ENCODE data around the gene PLIN3.
"Not testable (repeated sequence)": the region's sequence is repeated elsewhere in the genome, so short reads cannot be mapped to it uniquely, and the experiment has no call there.

The PLIN3 gene

GRCh38 chr19:4909156-4909896, 41.9 kb upstream of the PLIN3 start, which contains the start of gene UHRF1:
UHRF1 (plus strand) TSS chr19:4909501; CDS start chr19:4910886, 1,385 bp downstream.
- Histone ChIP-seq H3K36me3 (ENCODE audit: control insufficient read depth in 2 of 2, insufficient read depth in 2 of 2, low read length in 2 of 2) (no peaks in the 10 kb centered on the region), H3K4me3 (ENCODE audit: low read length in 2 of 2) (peak within 1 kb of the TSS; percentile 74), H3K9me3 (ENCODE audit: control insufficient read depth in 2 of 2, low read length in 2 of 2) (no peaks in the 10 kb centered on the region), H3K4me1 (ENCODE audit: control insufficient read depth in 2 of 2, insufficient read depth in 2 of 2, low read length in 2 of 2) (peaks cover 17 to 19% of the 10 kb centered on the region in 2 donors), H3K27me3 (ENCODE audit: control insufficient read depth in 2 of 2, insufficient read depth in 2 of 2, low read length in 2 of 2) (no peaks in the 10 kb centered on the region), H3K9ac (ENCODE audit: low read depth in 1 of 2, low read length in 2 of 2) (peak within 1 kb of the TSS in 1 of 2 donors; percentile 49), H3K27ac (ENCODE audit: low read depth in 2 of 2, low read length in 2 of 2) (no peak within 1 kb of the TSS)

- Histone ChIP-seq H3K4me1 (ENCODE audit: control insufficient read depth in 2 of 2, insufficient read depth in 2 of 2, low read length in 2 of 2) (peaks cover 17 to 19% of the 10 kb centered on the region in 2 donors), H3K36me3 (ENCODE audit: control insufficient read depth in 2 of 2, insufficient read depth in 2 of 2, low read length in 2 of 2) (no peaks in the 10 kb centered on the region), H3K9me3 (ENCODE audit: control insufficient read depth in 2 of 2, low read length in 2 of 2) (no peaks in the 10 kb centered on the region), H3K27ac (ENCODE audit: low read depth in 2 of 2, low read length in 2 of 2) (no peak overlapping the region), H3K4me3 (ENCODE audit: low read length in 2 of 2) (no peak overlapping the region), H3K27me3 (ENCODE audit: control insufficient read depth in 2 of 2, insufficient read depth in 2 of 2, low read length in 2 of 2) (no peaks in the 10 kb centered on the region), H3K9ac (ENCODE audit: low read depth in 1 of 2, low read length in 2 of 2) (no peak overlapping the region)
These were observed 41.3 kb upstream of the PLIN3 start for GRCh38 chr19:4908781-4909155.

GRCh38 chr19:4908360-4908759, 40.9 kb upstream of the PLIN3 start:
- Histone ChIP-seq H3K9ac (ENCODE audit: low read depth in 1 of 2, low read length in 2 of 2) (no peak overlapping the region), H3K4me1 (ENCODE audit: control insufficient read depth in 2 of 2, insufficient read depth in 2 of 2, low read length in 2 of 2) (peaks cover 17 to 19% of the 10 kb centered on the region in 2 donors), H3K4me3 (ENCODE audit: low read length in 2 of 2) (no peak overlapping the region), H3K36me3 (ENCODE audit: control insufficient read depth in 2 of 2, insufficient read depth in 2 of 2, low read length in 2 of 2) (no peaks in the 10 kb centered on the region), H3K9me3 (ENCODE audit: control insufficient read depth in 2 of 2, low read length in 2 of 2) (no peaks in the 10 kb centered on the region), H3K27me3 (ENCODE audit: control insufficient read depth in 2 of 2, insufficient read depth in 2 of 2, low read length in 2 of 2) (no peaks in the 10 kb centered on the region), H3K27ac (ENCODE audit: low read depth in 2 of 2, low read length in 2 of 2) (no peak overlapping the region)

- no peaks in the 10 kb centered on the region for H3K9me3 ChIP-seq (ENCODE audit: control insufficient read depth in 2 of 2, low read length in 2 of 2)
- H3K9ac ChIP-seq (ENCODE audit: low read depth in 1 of 2, low read length in 2 of 2), result no peak overlapping the region
- no peak overlapping the region for H3K27ac ChIP-seq (ENCODE audit: low read depth in 2 of 2, low read length in 2 of 2)
- H3K27me3 ChIP-seq (ENCODE audit: control insufficient read depth in 2 of 2, insufficient read depth in 2 of 2, low read length in 2 of 2), result no peaks in the 10 kb centered on the region
- H3K4me1 ChIP-seq (ENCODE audit: control insufficient read depth in 2 of 2, insufficient read depth in 2 of 2, low read length in 2 of 2), result peaks cover 14 to 16% of the 10 kb centered on the region in 2 donors
- no peaks in the 10 kb centered on the region for H3K36me3 ChIP-seq (ENCODE audit: control insufficient read depth in 2 of 2, insufficient read depth in 2 of 2, low read length in 2 of 2)
- H3K4me3 ChIP-seq (ENCODE audit: low read length in 2 of 2), result no peak overlapping the region
These were observed 39.5 kb upstream of the PLIN3 start for GRCh38 chr19:4906963-4907362.

GRCh38 chr19:4904481-4904880, 37.0 kb upstream of the PLIN3 start:
- Histone ChIP-seq H3K9me3 (ENCODE audit: control insufficient read depth in 2 of 2, low read length in 2 of 2) (no peaks in the 10 kb centered on the region), H3K4me3 (ENCODE audit: low read length in 2 of 2) (no peak overlapping the region), H3K27ac (ENCODE audit: low read depth in 2 of 2, low read length in 2 of 2) (no peak overlapping the region), H3K27me3 (ENCODE audit: control insufficient read depth in 2 of 2, insufficient read depth in 2 of 2, low read length in 2 of 2) (no peaks in the 10 kb centered on the region), H3K4me1 (ENCODE audit: control insufficient read depth in 2 of 2, insufficient read depth in 2 of 2, low read length in 2 of 2) (no peaks in the 10 kb centered on the region), H3K9ac (ENCODE audit: low read depth in 1 of 2, low read length in 2 of 2) (no peak overlapping the region), H3K36me3 (ENCODE audit: control insufficient read depth in 2 of 2, insufficient read depth in 2 of 2, low read length in 2 of 2) (no peaks in the 10 kb centered on the region)

GRCh38 chr19:4902796-4903195, 35.3 kb upstream of the PLIN3 start, which contains the start of gene ARRDC5:
ARRDC5 (minus strand) TSS chr19:4902896; CDS start chr19:4902825, 71 bp downstream.
- Histone ChIP-seq H3K4me1 (ENCODE audit: control insufficient read depth in 2 of 2, insufficient read depth in 2 of 2, low read length in 2 of 2) (no peaks in the 10 kb centered on the region), H3K27ac (ENCODE audit: low read depth in 2 of 2, low read length in 2 of 2) (no peak within 1 kb of the TSS), H3K36me3 (ENCODE audit: control insufficient read depth in 2 of 2, insufficient read depth in 2 of 2, low read length in 2 of 2) (no peaks in the 10 kb centered on the region), H3K27me3 (ENCODE audit: control insufficient read depth in 2 of 2, insufficient read depth in 2 of 2, low read length in 2 of 2) (no peaks in the 10 kb centered on the region), H3K9ac (ENCODE audit: low read depth in 1 of 2, low read length in 2 of 2) (no peak within 1 kb of the TSS), H3K9me3 (ENCODE audit: control insufficient read depth in 2 of 2, low read length in 2 of 2) (no peaks in the 10 kb centered on the region), H3K4me3 (ENCODE audit: low read length in 2 of 2) (no peak within 1 kb of the TSS)

- not testable (repeated sequence) for H3K4me1 ChIP-seq (ENCODE audit: control insufficient read depth in 2 of 2, insufficient read depth in 2 of 2, low read length in 2 of 2); H3K9ac ChIP-seq (ENCODE audit: low read depth in 1 of 2, low read length in 2 of 2); H3K4me3 ChIP-seq (ENCODE audit: low read length in 2 of 2); H3K36me3 ChIP-seq (ENCODE audit: control insufficient read depth in 2 of 2, insufficient read depth in 2 of 2, low read length in 2 of 2); H3K9me3 ChIP-seq (ENCODE audit: control insufficient read depth in 2 of 2, low read length in 2 of 2); H3K27ac ChIP-seq (ENCODE audit: low read depth in 2 of 2, low read length in 2 of 2); H3K27me3 ChIP-seq (ENCODE audit: control insufficient read depth in 2 of 2, insufficient read depth in 2 of 2, low read length in 2 of 2)
These were observed 33.4 kb upstream of the PLIN3 start for GRCh38 chr19:4900879-4901278.

GRCh38 chr19:4897146-4897545, 29.7 kb upstream of the PLIN3 start:
- Histone ChIP-seq H3K9me3 (ENCODE audit: control insufficient read depth in 2 of 2, low read length in 2 of 2) (no peaks in the 10 kb centered on the region), H3K27me3 (ENCODE audit: control insufficient read depth in 2 of 2, insufficient read depth in 2 of 2, low read length in 2 of 2) (no peaks in the 10 kb centered on the region), H3K4me3 (ENCODE audit: low read length in 2 of 2) (no peak overlapping the region), H3K9ac (ENCODE audit: low read depth in 1 of 2, low read length in 2 of 2) (no peak overlapping the region), H3K27ac (ENCODE audit: low read depth in 2 of 2, low read length in 2 of 2) (no peak overlapping the region), H3K4me1 (ENCODE audit: control insufficient read depth in 2 of 2, insufficient read depth in 2 of 2, low read length in 2 of 2) (no peaks in the 10 kb centered on the region), H3K36me3 (ENCODE audit: control insufficient read depth in 2 of 2, insufficient read depth in 2 of 2, low read length in 2 of 2) (no peaks in the 10 kb centered on the region)

GRCh38 chr19:4896372-4896771, 28.9 kb upstream of the PLIN3 start:
- no peaks in the 10 kb centered on the region for H3K4me1 ChIP-seq (ENCODE audit: control insufficient read depth in 2 of 2, insufficient read depth in 2 of 2, low read length in 2 of 2)
- H3K4me3 ChIP-seq (ENCODE audit: low read length in 2 of 2), result no peak overlapping the region
- H3K9me3 ChIP-seq (ENCODE audit: control insufficient read depth in 2 of 2, low read length in 2 of 2), result no peaks in the 10 kb centered on the region
- H3K27me3 ChIP-seq (ENCODE audit: control insufficient read depth in 2 of 2, insufficient read depth in 2 of 2, low read length in 2 of 2), result no peaks in the 10 kb centered on the region
- no peak overlapping the region for H3K9ac ChIP-seq (ENCODE audit: low read depth in 1 of 2, low read length in 2 of 2)
- H3K36me3 ChIP-seq (ENCODE audit: control insufficient read depth in 2 of 2, insufficient read depth in 2 of 2, low read length in 2 of 2), result no peaks in the 10 kb centered on the region
- H3K27ac ChIP-seq (ENCODE audit: low read depth in 2 of 2, low read length in 2 of 2), result no peak overlapping the region

- H3K27ac ChIP-seq (ENCODE audit: low read depth in 2 of 2, low read length in 2 of 2); H3K36me3 ChIP-seq (ENCODE audit: control insufficient read depth in 2 of 2, insufficient read depth in 2 of 2, low read length in 2 of 2); H3K4me1 ChIP-seq (ENCODE audit: control insufficient read depth in 2 of 2, insufficient read depth in 2 of 2, low read length in 2 of 2); H3K27me3 ChIP-seq (ENCODE audit: control insufficient read depth in 2 of 2, insufficient read depth in 2 of 2, low read length in 2 of 2); H3K9ac ChIP-seq (ENCODE audit: low read depth in 1 of 2, low read length in 2 of 2); H3K9me3 ChIP-seq (ENCODE audit: control insufficient read depth in 2 of 2, low read length in 2 of 2); H3K4me3 ChIP-seq (ENCODE audit: low read length in 2 of 2): not testable (repeated sequence)
These were observed 25.5 kb upstream of the PLIN3 start for GRCh38 chr19:4892962-4893361.
